ENCODE results near the gene PLXNB2.

DNA sequence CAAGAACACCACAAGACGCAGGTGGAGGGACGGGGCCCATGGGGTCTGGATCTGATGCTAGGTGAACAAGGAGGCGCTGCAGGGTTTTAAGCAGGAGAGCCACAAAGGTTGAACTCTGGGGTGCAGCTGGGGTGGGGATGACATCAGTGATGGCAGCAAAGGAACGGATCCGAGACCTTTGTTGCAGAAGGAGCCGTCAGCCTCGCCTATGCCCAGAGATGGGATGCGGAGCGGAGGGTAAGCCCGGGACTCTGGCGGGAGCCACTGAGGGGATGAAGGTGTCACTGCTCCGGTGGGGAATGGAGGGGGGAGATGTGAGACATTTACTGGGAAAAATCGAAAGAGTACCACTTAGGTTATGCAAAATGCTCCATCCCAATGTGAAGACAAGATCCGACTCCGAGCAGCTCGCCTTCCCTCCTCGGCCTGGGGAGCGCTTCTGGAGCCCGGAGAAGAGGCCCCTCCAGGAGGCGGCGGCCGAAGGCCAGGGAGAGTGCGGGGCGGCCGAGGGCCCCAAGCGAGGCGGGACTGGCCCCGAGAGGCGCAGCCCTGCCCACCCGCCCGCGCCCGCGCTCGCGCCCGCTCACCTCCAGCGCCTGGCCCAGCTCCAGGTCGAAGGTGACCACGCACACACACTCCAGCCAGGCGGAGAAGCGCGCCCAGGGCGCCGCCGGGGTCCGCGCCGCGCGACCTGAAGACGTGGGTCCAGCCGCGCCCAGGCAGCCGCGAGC lies 18.9 kb upstream of the PLXNB2 start:
- TF ChIP-seq CTCF (IDR thresholded peaks at IDR 0.05) (no peak), POLR2A (IDR thresholded peaks at IDR 0.05) (no peak)
